SH-SY5Y (cell line): Measurements from ENCODE around the gene DNAJB8.

Experiments
- GATA2 ChIP-seq: IDR thresholded peaks from 2 replicates; pipeline ENCODE4 v1.6.1; 2011; ENCODE audit warnings: mild to moderate bottlenecking, low read depth, low read length
- GATA3 ChIP-seq: IDR thresholded peaks from 2 replicates; pipeline ENCODE4 v1.6.1; 2011; ENCODE audit warnings: low read depth, mild to moderate bottlenecking, low read length, moderate library complexity

- no peak for TF ChIP-seq GATA2
- no peak for TF ChIP-seq GATA3
Observed at GRCh38 chr3:128463354-128463753, 3.3 kb downstream of the DNAJB8 start.
